ENCODE measurements around the gene ATP2B2. TPM values are rescaled to one million over a fixed set of nuclear protein-coding genes. Genes with fewer than 3 reads are reported as not detected.

Gene ATP2B2
- total and polyA plus RNA-seq, 8 donors, result 0.11 to 0.75 (median 0.21) TPM

DNA sequence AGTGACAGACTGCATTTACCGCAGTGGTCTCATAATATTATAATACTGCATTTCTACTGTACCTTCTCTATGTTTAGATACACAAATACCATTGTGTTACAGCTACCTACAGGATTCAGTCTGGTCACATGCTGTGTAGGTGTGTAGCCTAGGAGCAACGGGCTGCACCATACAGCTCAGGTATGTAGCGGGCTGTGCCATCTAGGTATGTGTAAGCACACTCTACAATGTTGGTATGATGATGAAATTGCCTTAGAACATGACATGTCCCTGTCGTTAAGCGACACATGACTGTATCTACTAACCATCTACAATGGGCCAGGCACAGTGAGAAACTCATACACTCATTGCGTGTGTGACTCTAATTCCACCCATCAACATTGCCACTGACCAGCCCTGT lies 99.0 kb downstream of the ATP2B2 start:
- FAIRE-seq (no peak), ATAC-seq (no peak), DNase-seq (peak in 1 of 6 donors; percentile 7)
- no peak overlapping the region for H3K4me3 ChIP-seq
- H3K9me3 ChIP-seq, result no peaks in the 10 kb centered on the region
- 77 to 88% methylated on average over 6 of the region's 6 CpGs for WGBS, 2 donors
- no peaks in the 10 kb centered on the region for H3K27me3 ChIP-seq
- H3K36me3 ChIP-seq, result no peaks in the 10 kb centered on the region
- TF ChIP-seq CTCF (IDR thresholded peaks at IDR 0.05), result no peak
- no peak overlapping the region for H3K27ac ChIP-seq
- no peaks in the 10 kb centered on the region for H3K4me1 ChIP-seq
- intact Hi-C loops (cut with DNase I), result no loop called here

DNA sequence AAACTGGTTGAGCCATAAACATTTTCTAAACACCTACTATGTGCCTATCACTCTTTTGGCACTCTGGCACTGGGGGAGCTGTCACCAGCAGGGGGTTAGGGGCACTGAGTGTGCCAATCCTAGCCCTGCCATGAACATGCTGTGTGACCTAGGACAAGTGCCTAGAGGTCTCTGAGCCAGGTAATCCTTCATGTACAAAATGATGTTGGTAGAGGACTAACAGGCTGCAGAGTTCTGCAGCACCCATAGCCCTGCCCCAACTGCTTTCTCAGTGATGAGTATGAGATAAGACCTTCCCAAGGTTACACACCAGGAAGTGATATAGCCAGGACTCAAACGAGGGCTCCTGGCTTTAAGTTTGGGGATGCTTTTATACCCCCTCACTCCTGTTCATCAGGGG lies 99.6 kb downstream of the ATP2B2 start:
- Histone ChIP-seq H3K9me3 (no peaks in the 10 kb centered on the region), H3K27ac (no peak overlapping the region), H3K27me3 (no peaks in the 10 kb centered on the region), H3K36me3 (no peaks in the 10 kb centered on the region), H3K4me3 (no peak overlapping the region), H3K4me1 (no peaks in the 10 kb centered on the region)
- intact Hi-C loops (cut with DNase I), result no loop called here
- TF ChIP-seq CTCF (IDR thresholded peaks at IDR 0.05), result no peak
- 13% methylated on average over 1 of the region's 1 CpG for WGBS, 2 donors
- peak in 1 of 6 donors; percentile 12 for DNase-seq
- ATAC-seq, result no peak
- no peak for FAIRE-seq

DNA sequence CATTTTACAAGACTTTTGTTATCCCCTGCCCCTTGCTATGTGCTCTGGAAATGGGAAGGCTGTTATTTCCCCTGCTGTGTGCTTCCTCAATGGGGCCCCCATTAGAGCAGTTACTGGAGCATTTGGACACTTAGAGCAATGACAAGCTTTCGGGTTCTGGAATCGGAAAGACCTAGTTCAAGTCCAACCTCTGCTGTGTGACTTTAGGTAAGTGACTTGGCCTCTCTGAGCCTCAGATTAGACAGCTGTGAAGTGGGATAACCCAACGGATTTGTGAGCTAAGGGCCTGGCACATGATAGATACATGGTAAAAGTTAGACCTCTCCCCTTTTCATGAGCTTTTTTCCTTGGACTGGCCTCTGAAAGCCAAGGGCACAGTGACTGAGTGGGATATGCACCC lies 100.5 kb downstream of the ATP2B2 start:
- no peak overlapping the region for H3K4me3 ChIP-seq
- ATAC-seq (no peak), FAIRE-seq (no peak), DNase-seq (no peak)
- H3K27me3 ChIP-seq, result no peaks in the 10 kb centered on the region
- no peaks in the 10 kb centered on the region for H3K9me3 ChIP-seq
- no peaks in the 10 kb centered on the region for H3K36me3 ChIP-seq
- no peak overlapping the region for H3K27ac ChIP-seq
- no peaks in the 10 kb centered on the region for H3K4me1 ChIP-seq
- intact Hi-C loops (cut with DNase I), result no loop called here
- 62 to 73% methylated on average over 3 of the region's 3 CpGs for WGBS, 2 donors
- TF ChIP-seq CTCF (IDR thresholded peaks at IDR 0.05), result no peak

DNA sequence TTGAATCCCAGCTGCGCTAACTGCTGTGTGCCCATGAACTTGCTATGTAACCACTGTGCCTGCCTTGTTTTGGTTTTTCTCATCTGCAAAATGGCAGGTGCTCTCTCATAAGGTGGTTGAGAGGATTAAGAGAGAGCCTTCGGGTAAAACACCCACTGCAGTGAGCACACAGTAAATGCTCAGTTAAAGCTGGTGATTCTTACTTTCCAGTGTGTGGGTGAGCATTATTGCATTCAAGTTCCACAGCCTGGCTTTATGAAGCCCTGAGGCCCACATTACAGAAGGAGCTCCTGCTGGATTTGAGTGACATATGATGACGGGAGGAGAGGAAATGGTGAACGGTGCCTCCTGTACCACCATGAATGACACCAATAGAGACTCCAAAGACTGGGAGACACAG lies 101.0 kb downstream of the ATP2B2 start:
- Histone ChIP-seq H3K27me3 (no peaks in the 10 kb centered on the region), H3K27ac (no peak overlapping the region), H3K36me3 (no peaks in the 10 kb centered on the region), H3K4me3 (no peak overlapping the region), H3K4me1 (no peaks in the 10 kb centered on the region), H3K9me3 (no peaks in the 10 kb centered on the region)
- no peak for TF ChIP-seq CTCF (IDR thresholded peaks at IDR 0.05)
- 71 to 85% methylated on average over 4 of the region's 4 CpGs for WGBS, 2 donors
- no peak for DNase-seq
- intact Hi-C loops (cut with DNase I), result no loop called here
- no peak for ATAC-seq
- FAIRE-seq, result no peak

- ATAC-seq (no peak), DNase-seq (no peak), FAIRE-seq (no peak)
- Histone ChIP-seq H3K36me3 (no peaks in the 10 kb centered on the region), H3K27ac (no peak overlapping the region), H3K27me3 (no peaks in the 10 kb centered on the region), H3K4me1 (no peaks in the 10 kb centered on the region), H3K4me3 (no peak overlapping the region), H3K9me3 (no peaks in the 10 kb centered on the region)
- intact Hi-C loops (cut with DNase I), result no loop called here
- no peak for TF ChIP-seq CTCF (IDR thresholded peaks at IDR 0.05)
- 88 to 91% methylated on average over 14 of the region's 14 CpGs for WGBS, 2 donors
Observed at GRCh38 chr3:10401990-10402761, 103.2 kb downstream of the ATP2B2 start.

Measured in pancreas (tissue), 10 donors.